DMS153 treated with DMSO at 0.1 percent for 48 hours (cell line): ENCODE data around the gene PLCD4.

ENCODE experiments used
- DNase-seq: peaks from one replicate; lab custom pipeline; 2025; ENCODE audit not compliant: unreplicated experiment; lab: John Stamatoyannopoulos, UW

PLCD4 gene

GRCh38 chr2:218618102-218618860 lies 10.6 kb downstream of the PLCD4 start:
- no peak for DNase-seq

GRCh38 chr2:218621007-218621406 lies 13.3 kb downstream of the PLCD4 start:
- DNase-seq = no peak

GRCh38 chr2:218622606-218623365 lies 15.1 kb downstream of the PLCD4 start:
- DNase-seq = no peak

GRCh38 chr2:218623366-218623705 lies 15.6 kb downstream of the PLCD4 start:
- DNase-seq = no peak

GRCh38 chr2:218626369-218626768 lies 18.7 kb downstream of the PLCD4 start:
- DNase-seq = no peak

GRCh38 chr2:218627939-218628338 lies 20.2 kb downstream of the PLCD4 start:
- DNase-seq = no peak

GRCh38 chr2:218631837-218632236 lies 24.1 kb downstream of the PLCD4 start:
- no peak for DNase-seq

GRCh38 chr2:218635719-218636118 lies 28.0 kb downstream of the PLCD4 start:
- DNase-seq = no peak

- DNase-seq = no peak
Measured at GRCh38 chr2:218638372-218638771, 30.7 kb downstream of the PLCD4 start.

- DNase-seq = no peak
Measured at GRCh38 chr2:218642121-218642656, 34.5 kb downstream of the PLCD4 start.

- DNase-seq = no peak
Measured at GRCh38 chr2:218642786-218643185, 35.1 kb downstream of the PLCD4 start.

GRCh38 chr2:218643751-218644310 lies 36.1 kb downstream of the PLCD4 start:
- no peak for DNase-seq

GRCh38 chr2:218644721-218645120 lies 37.0 kb downstream of the PLCD4 start:
- no peak for DNase-seq

GRCh38 chr2:218645126-218645525 lies 37.4 kb downstream of the PLCD4 start:
- no peak for DNase-seq

GRCh38 chr2:218648088-218648786 lies 40.5 kb downstream of the PLCD4 start:
- peak; percentile 17 for DNase-seq

GRCh38 chr2:218648787-218649100 lies 41.0 kb downstream of the PLCD4 start:
- no peak for DNase-seq

GRCh38 chr2:218655751-218656150 lies 48.1 kb downstream of the PLCD4 start:
- DNase-seq = no peak

GRCh38 chr2:218658671-218659257 lies 51.1 kb downstream of the PLCD4 start:
- no peak for DNase-seq

- peak; percentile 75 for DNase-seq
Measured at GRCh38 chr2:218659258-218659987, 51.7 kb downstream of the PLCD4 start, which contains the start of the genes BCS1L and ZNF142. Gene BCS1L, plus strand, starts transcription at chr2:218659683. Its CDS starts 1,305 bp downstream, at chr2:218660988. Gene ZNF142, minus strand, starts transcription at chr2:218659623. Its CDS starts 3,194 bp downstream, at chr2:218656429.

GRCh38 chr2:218659988-218660358 lies 52.3 kb downstream of the PLCD4 start:
- DNase-seq = no peak
